ENCODE data around the gene BCAR3. TPM values are rescaled to one million over a fixed set of nuclear protein-coding genes. Genes with fewer than 3 reads are reported as not detected.

Gene BCAR3
- polyA plus RNA-seq, 2 of the 4 experiments (the other 2 are of a cell fraction) = 31.6 to 33.4 TPM

- no peak for TF ChIP-seq KDM1A (IDR thresholded peaks at IDR 0.05; ENCODE audit: low read depth)
Observed at GRCh38 chr1:93690341-93690740, 8.7 kb upstream of the BCAR3 start (continued).

DNA sequence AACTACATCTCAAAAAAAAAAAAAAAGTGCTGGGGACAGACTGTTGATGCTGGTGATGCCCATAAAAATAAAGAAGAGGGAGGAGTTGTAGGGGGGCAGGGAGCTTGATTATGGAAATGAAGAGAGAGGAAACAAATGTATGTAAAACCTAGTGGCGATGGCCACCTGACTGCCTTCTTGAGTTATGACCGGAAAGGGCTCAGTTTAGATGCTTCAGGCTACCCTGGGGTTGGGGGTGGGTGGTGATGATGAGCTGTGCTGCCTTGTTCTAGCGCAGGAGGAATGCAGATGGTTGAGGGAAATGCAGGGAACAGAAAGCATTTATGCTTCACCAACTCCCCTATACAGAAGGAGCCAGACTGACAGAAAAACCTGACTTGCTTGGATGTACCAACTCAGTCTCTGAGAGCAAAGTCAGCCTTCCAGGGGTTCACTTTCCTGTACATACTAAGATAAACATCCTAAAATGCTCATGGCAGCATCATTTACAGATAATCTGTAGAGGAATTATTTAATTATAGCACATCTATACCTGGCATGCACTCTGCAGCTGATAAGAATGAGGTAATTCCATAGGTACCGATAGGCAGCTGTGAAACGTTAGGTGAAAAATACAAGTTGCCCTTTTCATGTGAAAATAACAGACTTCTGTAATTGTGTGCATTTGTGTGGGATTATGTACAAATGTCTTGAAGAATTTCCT is 8.0 kb upstream of the BCAR3 start:
- DNase-seq (ENCODE audit: low read depth in 1 of 2, low spot score in 1 of 2) = no peak
- no peaks in the 10 kb centered on the region for H3K9me3 ChIP-seq
- FAIRE-seq = no peak
- peak overlapping the region; percentile 84 to 99 for H3K27ac ChIP-seq
- H3K4me1 ChIP-seq = peaks cover 62% of the 10 kb centered on the region
- POLR2A ChIA-PET = no interaction called here
- H3K4me3 ChIP-seq = no peak overlapping the region
- no peak for ATAC-seq
- WGBS (ENCODE audit: missing lambda C conversion rate) = 92% methylated on average over 5 of the region's 5 CpGs
- TF ChIP-seq FOSL2 (IDR thresholded peaks at IDR 0.05) = no peak
- TF ChIP-seq FOSL2 (CRISPR knock-in tag; IDR thresholded peaks at IDR 0.05) = no peak
- TF ChIP-seq, protein P1, sequence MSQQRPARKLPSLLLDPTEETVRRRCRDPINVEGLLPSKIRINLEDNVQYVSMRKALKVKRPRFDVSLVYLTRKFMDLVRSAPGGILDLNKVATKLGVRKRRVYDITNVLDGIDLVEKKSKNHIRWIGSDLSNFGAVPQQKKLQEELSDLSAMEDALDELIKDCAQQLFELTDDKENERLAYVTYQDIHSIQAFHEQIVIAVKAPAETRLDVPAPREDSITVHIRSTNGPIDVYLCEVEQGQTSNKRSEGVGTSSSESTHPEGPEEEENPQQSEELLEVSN (IDR thresholded peaks at IDR 0.05; ENCODE audit: borderline replicate concordance, low read depth) = no peak
- no peak for TF ChIP-seq GATA3 (IDR thresholded peaks at IDR 0.05; ENCODE audit: borderline replicate concordance)
- TF ChIP-seq TFCP2L1 (CRISPR knock-in tag; IDR thresholded peaks at IDR 0.05) = no peak
- TF ChIP-seq SREBF2 (IDR thresholded peaks at IDR 0.05) = no peak
- TF ChIP-seq KDM1A (IDR thresholded peaks at IDR 0.05; ENCODE audit: low read depth) = no peak
- TF ChIP-seq BHLHE40 (IDR thresholded peaks at IDR 0.05; ENCODE audit: low read depth, low read length) = no peak
- CTCF ChIA-PET = interaction anchor here (0.6 to 1.1 kb wide), 6 partner anchors 8 to 753 kb away, joined by 3 to 4 read pairs (median 3); partner anchors contain the start of gene BCAR3
- H3K4me2 ChIP-seq = no peak overlapping the region

DNA sequence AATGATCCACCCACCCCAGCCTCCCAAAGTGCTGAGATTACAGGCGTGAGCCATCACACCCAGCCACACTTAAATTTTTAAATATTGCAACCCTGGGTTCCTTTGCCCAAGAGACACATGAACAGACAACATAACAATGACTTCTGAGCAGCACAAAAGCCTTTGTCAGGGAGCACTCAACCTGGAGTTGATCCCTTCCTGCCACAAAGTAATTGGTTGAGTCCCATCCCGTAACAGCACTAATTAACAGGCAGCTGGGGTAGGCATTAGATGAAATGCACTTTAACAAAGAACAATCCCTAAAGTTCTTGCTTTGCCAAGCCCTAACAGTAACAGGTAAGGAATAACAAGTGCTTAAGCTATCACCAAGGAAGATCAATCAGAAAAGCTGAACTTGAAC is 5.9 kb upstream of the BCAR3 start:
- POLR2A ChIA-PET = no interaction called here
- DNase-seq (ENCODE audit: low read depth in 1 of 2, low spot score in 1 of 2) = no peak

More for the DNA sequence above, 5.9 kb upstream of the BCAR3 start:
- Histone ChIP-seq H3K9me3 (no peaks in the 10 kb centered on the region), H3K4me1 (peaks cover 42% of the 10 kb centered on the region), H3K27ac (0 out of 6 replicates have a peak overlapping the region, but pooled peaks of 1 of the 2 experiments have one; percentile 1), H3K4me2 (no peak overlapping the region), H3K4me3 (no peak overlapping the region)
- TF ChIP-seq SMC3 (IDR thresholded peaks at IDR 0.05) (no peak), RNF2 (IDR thresholded peaks at IDR 0.05; ENCODE audit: borderline replicate concordance, low read depth) (no peak), ZSCAN20 (CRISPR knock-in tag; IDR thresholded peaks at IDR 0.05) (no peak), TFCP2L1 (CRISPR knock-in tag; IDR thresholded peaks at IDR 0.05) (no peak), ATOH8 (CRISPR knock-in tag; IDR thresholded peaks at IDR 0.05; ENCODE audit: low read depth) (no peak), PBX3 (IDR thresholded peaks at IDR 0.05) (no peak), KDM5A (IDR thresholded peaks at IDR 0.05) (no peak), ESRRA (IDR thresholded peaks at IDR 0.05; ENCODE audit: borderline replicate concordance, low read length) (no peak), ZFP36 (IDR thresholded peaks at IDR 0.05; ENCODE audit: borderline replicate concordance, partially characterized antibody) (no peak), FOSL2 (IDR thresholded peaks at IDR 0.05) (no peak), FOSL2 (CRISPR knock-in tag; IDR thresholded peaks at IDR 0.05) (no peak), RARB (CRISPR knock-in tag; IDR thresholded peaks at IDR 0.05) (no peak), HMGXB4 (CRISPR knock-in tag; IDR thresholded peaks at IDR 0.05; ENCODE audit: borderline replicate concordance) (no peak), HOXB5 (CRISPR knock-in tag; IDR thresholded peaks at IDR 0.05) (no peak), RFX5 (IDR thresholded peaks at IDR 0.05) (no peak)
- TF ChIP-seq, protein P2, sequence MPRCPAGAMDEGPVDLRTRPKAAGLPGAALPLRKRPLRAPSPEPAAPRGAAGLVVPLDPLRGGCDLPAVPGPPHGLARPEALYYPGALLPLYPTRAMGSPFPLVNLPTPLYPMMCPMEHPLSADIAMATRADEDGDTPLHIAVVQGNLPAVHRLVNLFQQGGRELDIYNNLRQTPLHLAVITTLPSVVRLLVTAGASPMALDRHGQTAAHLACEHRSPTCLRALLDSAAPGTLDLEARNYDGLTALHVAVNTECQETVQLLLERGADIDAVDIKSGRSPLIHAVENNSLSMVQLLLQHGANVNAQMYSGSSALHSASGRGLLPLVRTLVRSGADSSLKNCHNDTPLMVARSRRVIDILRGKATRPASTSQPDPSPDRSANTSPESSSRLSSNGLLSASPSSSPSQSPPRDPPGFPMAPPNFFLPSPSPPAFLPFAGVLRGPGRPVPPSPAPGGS (IDR thresholded peaks at IDR 0.05) = no peak
- TF ChIP-seq, protein P3, sequence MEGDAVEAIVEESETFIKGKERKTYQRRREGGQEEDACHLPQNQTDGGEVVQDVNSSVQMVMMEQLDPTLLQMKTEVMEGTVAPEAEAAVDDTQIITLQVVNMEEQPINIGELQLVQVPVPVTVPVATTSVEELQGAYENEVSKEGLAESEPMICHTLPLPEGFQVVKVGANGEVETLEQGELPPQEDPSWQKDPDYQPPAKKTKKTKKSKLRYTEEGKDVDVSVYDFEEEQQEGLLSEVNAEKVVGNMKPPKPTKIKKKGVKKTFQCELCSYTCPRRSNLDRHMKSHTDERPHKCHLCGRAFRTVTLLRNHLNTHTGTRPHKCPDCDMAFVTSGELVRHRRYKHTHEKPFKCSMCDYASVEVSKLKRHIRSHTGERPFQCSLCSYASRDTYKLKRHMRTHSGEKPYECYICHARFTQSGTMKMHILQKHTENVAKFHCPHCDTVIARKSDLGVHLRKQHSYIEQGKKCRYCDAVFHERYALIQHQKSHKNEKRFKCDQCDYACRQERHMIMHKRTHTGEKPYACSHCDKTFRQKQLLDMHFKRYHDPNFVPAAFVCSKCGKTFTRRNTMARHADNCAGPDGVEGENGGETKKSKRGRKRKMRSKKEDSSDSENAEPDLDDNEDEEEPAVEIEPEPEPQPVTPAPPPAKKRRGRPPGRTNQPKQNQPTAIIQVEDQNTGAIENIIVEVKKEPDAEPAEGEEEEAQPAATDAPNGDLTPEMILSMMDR (IDR thresholded peaks at IDR 0.05) = no peak
- FAIRE-seq (no peak), ATAC-seq (no peak)
- 100% methylated on average over 2 of the region's 2 CpGs for WGBS (ENCODE audit: missing lambda C conversion rate)
- CTCF ChIA-PET = interaction anchor here (0.9 to 1.2 kb wide), 2 partner anchors 58 to 153 kb away, joined by 3 to 5 read pairs; no protein-coding TSS in a partner anchor

Measured in A549 (cell line).